ENCODE measurements around the gene PHF21B.

GRCh38 chr22:44831885-44832284 is 177.9 kb downstream of the PHF21B start:
- TF ChIP-seq CTCF (IDR thresholded peaks at IDR 0.05) (no peak), POLR2A (IDR thresholded peaks at IDR 0.05) (no peak)

Measured in uterus (tissue), 2 donors.